Breast epithelium (tissue), 4 donors: Measurements from ENCODE around the gene NES. TPM values are rescaled to one million over a fixed set of nuclear protein-coding genes. Genes with fewer than 3 reads are reported as not detected.

ENCODE experiments used
- DNase-seq, 2 donors: peaks; one replicate each; pipeline ENCODE4 v3.0.0-alpha.2; 2019; ENCODE audit warnings: low spot score in 2 of 2
- H3K27ac ChIP-seq, 2 donors: fragments of 200-600 bp; sonication (generic) in 1 of 2; one replicate each; pipeline ENCODE4 v1.5.1; 2016 to 2019; ENCODE audit warnings: mild to moderate bottlenecking in 1 of 2
- H3K27me3 ChIP-seq, 2 donors: fragments of 200-600 bp; sonication (generic) in 1 of 2; one replicate each; pipeline versions ENCODE4 v1.5.1 to v1.6.0; 2017 to 2019; ENCODE audit warnings: control low read depth in 1 of 2, mild to moderate bottlenecking in 1 of 2
- H3K36me3 ChIP-seq: fragments of 200-600 bp; one replicate; pipeline ENCODE4 v1.5.1; 2019
- H3K4me1 ChIP-seq, 2 donors: fragments of 200-600 bp; sonication (generic); one replicate each; pipeline ENCODE4 v1.5.1; 2016 to 2019; ENCODE audit warnings: control low read depth in 1 of 2
- H3K4me3 ChIP-seq, 3 donors: fragments of 200-600 bp; sonication (generic); 1 replicate in 2 of 3; 2 replicates in 1 of 3; pipeline ENCODE4 v1.5.1; 2016 to 2019; ENCODE audit warnings: mild to moderate bottlenecking in 3 of 3, moderate library complexity in 2 of 3
- H3K9me3 ChIP-seq, 2 donors: fragments of 200-600 bp; sonication (generic) in 1 of 2; one replicate each; pipeline ENCODE4 v1.5.1; 2016 to 2019; ENCODE audit warnings: control low read depth in 1 of 2
- CTCF ChIP-seq, 3 donors: fragments of 450-650 bp; IDR thresholded peaks; one replicate each; pipeline ENCODE4 v1.5.1; 2016 to 2017; ENCODE audit warnings: antibody characterized with exemption in 3 of 3, mild to moderate bottlenecking in 3 of 3, moderate library complexity in 3 of 3
- POLR2A ChIP-seq: fragments of 450-650 bp; IDR thresholded peaks from one replicate; pipeline ENCODE4 v1.6.1; 2016; ENCODE audit warnings: antibody characterized with exemption, mild to moderate bottlenecking, moderate library complexity
- POLR2AphosphoS5 ChIP-seq, 3 donors: sonication (generic); formaldehyde crosslinking; IDR thresholded peaks; one replicate each; pipeline ENCODE4 v1.6.1; 2017; ENCODE audit warnings: antibody characterized with exemption in 3 of 3
- intact Hi-C: fragments of 100-400 bp; cut with DNase I; formaldehyde crosslinking; loops from one replicate; pipeline ENCODE4 v1.15.1; 2023; ENCODE audit warnings: low total_unique reads
- total RNA-seq, 3 donors: library from RNA; depleted of rRNA; stranded (reverse); fragments of >200 nt; gene quantifications; one replicate each; pipeline ENCODE4 v1.1.0, GENCODE V29; 2016

The NES gene
- total RNA-seq, 3 donors from 2014 or later, result 9.9 to 28.5 (median 14.9) TPM

DNA sequence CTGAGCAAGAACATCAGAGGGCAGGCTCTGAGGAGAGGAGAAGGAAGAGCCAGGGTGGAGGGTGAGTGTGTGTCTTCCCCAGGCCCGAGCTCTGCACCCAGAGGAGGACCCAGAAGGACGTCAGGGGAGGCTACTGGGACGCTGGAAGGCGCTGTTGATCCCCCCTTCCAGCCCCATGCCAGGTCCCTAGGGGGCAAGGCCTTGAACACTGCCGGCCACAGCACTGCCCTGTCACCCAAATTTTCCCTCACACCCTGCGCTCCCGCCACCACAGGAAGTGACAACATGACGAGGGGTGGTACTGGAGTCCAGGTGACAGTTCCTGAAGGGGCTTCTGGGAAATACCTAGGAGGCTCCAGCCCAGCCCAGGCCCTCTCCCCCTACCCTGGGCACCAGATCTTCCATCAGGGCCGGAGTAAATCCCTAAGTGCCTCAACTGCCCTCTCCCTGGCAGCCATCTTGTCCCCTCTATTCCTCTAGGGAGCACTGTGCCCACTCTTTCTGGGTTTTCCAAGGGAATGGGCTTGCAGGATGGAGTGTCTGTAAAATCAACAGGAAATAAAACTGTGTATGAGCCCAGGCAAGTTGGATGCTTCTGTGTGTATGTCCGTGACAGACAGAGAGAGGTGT lies 18.1 kb downstream of the NES start:
- Histone ChIP-seq H3K27ac (peak overlapping the region; percentile 86 to 94), H3K36me3 (no peaks in the 10 kb centered on the region), H3K9me3 (no peaks in the 10 kb centered on the region), H3K4me3 (no peak overlapping the region), H3K4me1 (peaks cover 15 to 47% of the 10 kb centered on the region in 2 donors), H3K27me3 (no peaks in the 10 kb centered on the region)
- DNase-seq, result no peak
- intact Hi-C loops, result loop anchor here (10.0 kb wide), 1 partner anchor 74 kb away; no protein-coding TSS in a partner anchor
- TF ChIP-seq CTCF (IDR thresholded peaks at IDR 0.05), result no peak
- no peak for TF ChIP-seq POLR2AphosphoS5 (IDR thresholded peaks at IDR 0.05)
- TF ChIP-seq POLR2A, result no peak

DNA sequence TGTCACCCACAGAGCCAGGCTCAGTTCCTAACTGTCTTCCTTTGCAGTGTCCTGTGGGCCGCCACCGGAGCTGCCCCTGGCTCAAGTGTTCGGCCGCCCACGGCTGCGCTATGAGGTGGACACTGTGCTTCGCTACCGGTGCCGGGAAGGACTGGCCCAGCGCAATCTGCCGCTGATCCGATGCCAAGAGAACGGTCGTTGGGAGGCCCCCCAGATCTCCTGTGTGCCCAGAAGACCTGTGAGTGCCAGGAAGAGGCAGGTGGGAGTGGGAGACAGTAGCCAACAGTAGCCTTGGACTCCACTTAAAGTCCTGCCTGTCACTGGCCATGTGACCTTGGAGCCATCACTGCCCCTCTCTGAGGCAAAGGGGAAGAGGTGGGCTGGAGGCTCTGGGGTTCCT lies 18.7 kb downstream of the NES start:
- DNase-seq, result no peak
- Histone ChIP-seq H3K36me3 (no peaks in the 10 kb centered on the region), H3K27ac (no peak overlapping the region), H3K27me3 (no peaks in the 10 kb centered on the region), H3K4me1 (peaks cover 15 to 47% of the 10 kb centered on the region in 2 donors), H3K4me3 (no peak overlapping the region), H3K9me3 (no peaks in the 10 kb centered on the region)
- TF ChIP-seq POLR2A (no peak), CTCF (IDR thresholded peaks at IDR 0.05) (no peak), POLR2AphosphoS5 (IDR thresholded peaks at IDR 0.05) (no peak)
- intact Hi-C loops, result loop anchor here (10.0 kb wide), 1 partner anchor 74 kb away; no protein-coding TSS in a partner anchor

GRCh38 chr1:156657741-156658319 lies 19.4 kb downstream of the NES start:
- intact Hi-C loops, result loop anchor here (10.0 kb wide), 1 partner anchor 73 kb away; no protein-coding TSS in a partner anchor
- DNase-seq, result no peak
- no peaks in the 10 kb centered on the region for H3K27me3 ChIP-seq
- H3K4me1 ChIP-seq, result peaks cover 12 to 41% of the 10 kb centered on the region in 2 donors
- no peaks in the 10 kb centered on the region for H3K36me3 ChIP-seq
- no peaks in the 10 kb centered on the region for H3K9me3 ChIP-seq
- TF ChIP-seq CTCF (IDR thresholded peaks at IDR 0.05) (peak in 1 of 3 donors; percentile 6), POLR2AphosphoS5 (IDR thresholded peaks at IDR 0.05) (no peak)
- peak overlapping the region in 1 of 3 donors; percentile 54 for H3K4me3 ChIP-seq
- H3K27ac ChIP-seq, result no peak overlapping the region

GRCh38 chr1:156656806-156657740 lies 20.1 kb downstream of the NES start:
- Histone ChIP-seq H3K4me1 (peaks cover 10 to 34% of the 10 kb centered on the region in 2 donors), H3K9me3 (no peaks in the 10 kb centered on the region), H3K27me3 (no peaks in the 10 kb centered on the region), H3K4me3 (peak overlapping the region; percentile 27 to 54 (median 43)), H3K36me3 (no peaks in the 10 kb centered on the region), H3K27ac (no peak overlapping the region)
- DNase-seq, result peak; percentile 74 to 84
- no peak for TF ChIP-seq POLR2AphosphoS5 (IDR thresholded peaks at IDR 0.05)
- TF ChIP-seq CTCF (IDR thresholded peaks at IDR 0.05), result peak; percentile 78 to 98 (median 89)
- no peak for TF ChIP-seq POLR2A
- intact Hi-C loops, result loop anchor here (10.0 kb wide), 1 partner anchor 72 kb away; no protein-coding TSS in a partner anchor
